Measurements from ENCODE around the gene MYO1E. TPM values are rescaled to one million over a fixed set of nuclear protein-coding genes. Genes with fewer than 3 reads are reported as not detected.
"Not testable (repeated sequence)": the region's sequence is repeated elsewhere in the genome, so short reads cannot be mapped to it uniquely, and the experiment has no call there.

Gene MYO1E
- total RNA-seq, 2 donors from 2014 or later, result 252 to 329 TPM

- Histone ChIP-seq H3K36me3 (peaks cover 2% of the 10 kb centered on the region), H3K4me1 (no peaks in the 10 kb centered on the region), H3K9me3 (no peaks in the 10 kb centered on the region), H3K27me3 (no peaks in the 10 kb centered on the region), H3K27ac (no peak overlapping the region), H3K9ac (ENCODE audit: low read depth in 2 of 2, low read length in 2 of 2) (no peak overlapping the region), H3K4me3 (no peak overlapping the region)
- DNase-seq, result no peak
- intact Hi-C loops (cut with DNase I), result no loop called here
- TF ChIP-seq CTCF (IDR thresholded peaks at IDR 0.05), result no peak
These were observed 205.9 kb downstream of the MYO1E start for GRCh38 chr15:59166601-59167265.

- H3K9me3 ChIP-seq, result no peaks in the 10 kb centered on the region
- H3K36me3 ChIP-seq, result no peaks in the 10 kb centered on the region
- no peak overlapping the region for H3K27ac ChIP-seq
- no peaks in the 10 kb centered on the region for H3K27me3 ChIP-seq
- intact Hi-C loops (cut with DNase I), result no loop called here
- no peak for DNase-seq
- no peak overlapping the region for H3K9ac ChIP-seq (ENCODE audit: low read depth in 2 of 2, low read length in 2 of 2)
- TF ChIP-seq CTCF (IDR thresholded peaks at IDR 0.05), result no peak
- no peaks in the 10 kb centered on the region for H3K4me1 ChIP-seq
- H3K4me3 ChIP-seq, result no peak overlapping the region
These were observed 206.5 kb downstream of the MYO1E start for GRCh38 chr15:59166166-59166565.

- Histone ChIP-seq H3K4me1 (no peaks in the 10 kb centered on the region), H3K4me3 (no peak overlapping the region), H3K9ac (ENCODE audit: low read depth in 2 of 2, low read length in 2 of 2) (no peak overlapping the region), H3K27ac (no peak overlapping the region), H3K9me3 (no peaks in the 10 kb centered on the region), H3K36me3 (no peaks in the 10 kb centered on the region), H3K27me3 (no peaks in the 10 kb centered on the region)
- DNase-seq, result no peak
- TF ChIP-seq CTCF (IDR thresholded peaks at IDR 0.05), result no peak
- intact Hi-C loops (cut with DNase I), result no loop called here
These were observed 206.9 kb downstream of the MYO1E start for GRCh38 chr15:59165726-59166125.

GRCh38 chr15:59162080-59162479, 210.6 kb downstream of the MYO1E start:
- H3K27me3 ChIP-seq; DNase-seq; H3K9ac ChIP-seq (ENCODE audit: low read depth in 2 of 2, low read length in 2 of 2); intact Hi-C loops (cut with DNase I); H3K4me3 ChIP-seq; H3K9me3 ChIP-seq; H3K36me3 ChIP-seq; H3K27ac ChIP-seq; H3K4me1 ChIP-seq: not testable (repeated sequence)

- Histone ChIP-seq H3K9me3 (no peaks in the 10 kb centered on the region), H3K9ac (ENCODE audit: low read depth in 2 of 2, low read length in 2 of 2) (no peak overlapping the region), H3K27ac (no peak overlapping the region), H3K4me3 (no peak overlapping the region), H3K4me1 (no peaks in the 10 kb centered on the region), H3K36me3 (peaks cover 7% of the 10 kb centered on the region), H3K27me3 (no peaks in the 10 kb centered on the region)
- TF ChIP-seq CTCF (IDR thresholded peaks at IDR 0.05), result no peak
- DNase-seq, result no peak
- intact Hi-C loops (cut with DNase I), result no loop called here
These were observed 211.6 kb downstream of the MYO1E start for GRCh38 chr15:59160880-59161593.

GRCh38 chr15:59159210-59159609, 213.5 kb downstream of the MYO1E start:
- no peak for DNase-seq
- Histone ChIP-seq H3K4me1 (no peaks in the 10 kb centered on the region), H3K9ac (ENCODE audit: low read depth in 2 of 2, low read length in 2 of 2) (no peak overlapping the region), H3K27me3 (no peaks in the 10 kb centered on the region), H3K36me3 (peaks cover 7% of the 10 kb centered on the region), H3K4me3 (no peak overlapping the region), H3K9me3 (no peaks in the 10 kb centered on the region), H3K27ac (no peak overlapping the region)
- TF ChIP-seq CTCF (IDR thresholded peaks at IDR 0.05), result no peak
- intact Hi-C loops (cut with DNase I), result loop anchor here (10.0 kb wide), 1 partner anchor 74 kb away; no protein-coding TSS in a partner anchor
